Liver (tissue), 3 donors: Measurements from ENCODE around the gene APBB1.

Experiments used
- ATF3 ChIP-seq: IDR thresholded peaks from 2 replicates; pipeline ENCODE4 v1.6.1; 2016; ENCODE audit warnings: antibody characterized with exemption
- CTCF ChIP-seq: fragments of 150-350 bp; IDR thresholded peaks from 2 replicates; pipeline ENCODE4 v1.5.1; 2017; ENCODE audit warnings: improper control_type of control experiment, low read depth, low read length; ENCODE audit not compliant: missing input control
- FOXA1 ChIP-seq: IDR thresholded peaks from 2 replicates; pipeline ENCODE4 v1.6.1; 2016; ENCODE audit warnings: antibody characterized with exemption
- GABPA ChIP-seq, 2 donors: IDR thresholded peaks in 1 of 2; conservative IDR thresholded peaks in 1 of 2; 2 replicates each; pipeline ENCODE4 v1.6.1; 2016; ENCODE audit warnings: antibody characterized with exemption in 2 of 2, mild to moderate bottlenecking in 1 of 2, moderate library complexity in 1 of 2
- HNF4A ChIP-seq, 2 donors: conservative IDR thresholded peaks; 2 replicates each; pipeline ENCODE4 v1.6.1; 2016; ENCODE audit warnings: antibody characterized with exemption in 2 of 2, mild to moderate bottlenecking in 2 of 2
- HNF4G ChIP-seq: IDR thresholded peaks from 2 replicates; pipeline ENCODE4 v1.6.1; 2016; ENCODE audit warnings: antibody characterized with exemption
- JUND ChIP-seq, 2 donors: IDR thresholded peaks; 2 replicates each; pipeline ENCODE4 v1.6.1; 2016; ENCODE audit warnings: antibody characterized with exemption in 2 of 2
- RAD21 ChIP-seq, 2 donors: IDR thresholded peaks; 2 replicates each; pipeline ENCODE4 v1.6.1; 2016; ENCODE audit warnings: antibody characterized with exemption in 2 of 2, mild to moderate bottlenecking in 2 of 2
- REST ChIP-seq: IDR thresholded peaks from 2 replicates; pipeline ENCODE4 v1.6.1; 2016; ENCODE audit warnings: antibody characterized with exemption, mild to moderate bottlenecking
- RXRA ChIP-seq, 2 donors: IDR thresholded peaks; 2 replicates each; pipeline ENCODE4 v1.6.1; 2017 to 2018; ENCODE audit warnings: antibody characterized with exemption in 2 of 2, mild to moderate bottlenecking in 1 of 2
- SP1 ChIP-seq: IDR thresholded peaks from 2 replicates; pipeline ENCODE4 v1.6.1; 2018; ENCODE audit warnings: antibody characterized with exemption, mild to moderate bottlenecking
- TAF1 ChIP-seq: conservative IDR thresholded peaks from 2 replicates; pipeline ENCODE4 v1.6.1; 2016; ENCODE audit warnings: antibody characterized with exemption, mild to moderate bottlenecking
- YY1 ChIP-seq: IDR thresholded peaks from 2 replicates; pipeline ENCODE4 v1.6.1; 2016; ENCODE audit warnings: antibody characterized with exemption, mild to moderate bottlenecking
- TF ChIP-seq, protein P1 (sequence below): IDR thresholded peaks from 2 replicates; pipeline ENCODE4 v1.6.1; 2016; ENCODE audit warnings: antibody characterized with exemption
- donor health status: healthy.
- donor health status: healthy.

GRCh38 chr11:6440906-6441358 is 22.0 kb upstream of the APBB1 start, which contains the start of gene HPX:
- no peak for TF ChIP-seq CTCF
- TF ChIP-seq, protein P1, sequence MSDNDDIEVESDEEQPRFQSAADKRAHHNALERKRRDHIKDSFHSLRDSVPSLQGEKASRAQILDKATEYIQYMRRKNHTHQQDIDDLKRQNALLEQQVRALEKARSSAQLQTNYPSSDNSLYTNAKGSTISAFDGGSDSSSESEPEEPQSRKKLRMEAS: peak; percentile 88
- TF ChIP-seq RAD21 (IDR thresholded peaks at IDR 0.05): peak; percentile 41 to 42
- TF ChIP-seq ATF3: peak; percentile 91
- peak; percentile 98 for TF ChIP-seq TAF1
- TF ChIP-seq GABPA (IDR thresholded peaks at IDR 0.05 in 1 of 2, conservative IDR thresholded peaks at IDR 0.05 in 1 of 2): peak in 1 of 2 donors; percentile 70
- TF ChIP-seq REST: peak; percentile 92
- peak; percentile 76 to 87 for TF ChIP-seq JUND (IDR thresholded peaks at IDR 0.05)
- peak; percentile 59 for TF ChIP-seq FOXA1
- peak; percentile 59 for TF ChIP-seq HNF4G
- TF ChIP-seq SP1: peak; percentile 95
- TF ChIP-seq RXRA (IDR thresholded peaks at IDR 0.05): peak; percentile 92 to 96
- TF ChIP-seq HNF4A (conservative IDR thresholded peaks at IDR 0.05): peak; percentile 88 to 90
- TF ChIP-seq YY1: peak; percentile 73
